Measurements from ENCODE around the gene CPVL. TPM values are rescaled to one million over a fixed set of nuclear protein-coding genes. Genes with fewer than 3 reads are reported as not detected.

CPVL gene
- total RNA-seq, 2 donors from 2014 or later, result 4.0 to 17.9 TPM

- Histone ChIP-seq H3K4me1 (peaks cover 57% of the 10 kb centered on the region), H3K36me3 (replicated peaks in 1 of 2; ENCODE audit: insufficient read depth in 1 of 2, low read depth in 2 of 2) (no peaks in the 10 kb centered on the region), H3K27ac (peak overlapping the region; percentile 90 to 99 (median 94)), H3K4me3 (no peak overlapping the region), H3K9me3 (no peaks in the 10 kb centered on the region), H3K27me3 (no peaks in the 10 kb centered on the region)
- WGBS, 2 donors, result 46 to 55% methylated on average over 8 of the region's 8 CpGs
- ATAC-seq (no peak), DNase-seq (peak; percentile 44 to 59 (median 46))
- intact Hi-C loops (cut with DNase I), result no loop called here
- TF ChIP-seq, protein P1, sequence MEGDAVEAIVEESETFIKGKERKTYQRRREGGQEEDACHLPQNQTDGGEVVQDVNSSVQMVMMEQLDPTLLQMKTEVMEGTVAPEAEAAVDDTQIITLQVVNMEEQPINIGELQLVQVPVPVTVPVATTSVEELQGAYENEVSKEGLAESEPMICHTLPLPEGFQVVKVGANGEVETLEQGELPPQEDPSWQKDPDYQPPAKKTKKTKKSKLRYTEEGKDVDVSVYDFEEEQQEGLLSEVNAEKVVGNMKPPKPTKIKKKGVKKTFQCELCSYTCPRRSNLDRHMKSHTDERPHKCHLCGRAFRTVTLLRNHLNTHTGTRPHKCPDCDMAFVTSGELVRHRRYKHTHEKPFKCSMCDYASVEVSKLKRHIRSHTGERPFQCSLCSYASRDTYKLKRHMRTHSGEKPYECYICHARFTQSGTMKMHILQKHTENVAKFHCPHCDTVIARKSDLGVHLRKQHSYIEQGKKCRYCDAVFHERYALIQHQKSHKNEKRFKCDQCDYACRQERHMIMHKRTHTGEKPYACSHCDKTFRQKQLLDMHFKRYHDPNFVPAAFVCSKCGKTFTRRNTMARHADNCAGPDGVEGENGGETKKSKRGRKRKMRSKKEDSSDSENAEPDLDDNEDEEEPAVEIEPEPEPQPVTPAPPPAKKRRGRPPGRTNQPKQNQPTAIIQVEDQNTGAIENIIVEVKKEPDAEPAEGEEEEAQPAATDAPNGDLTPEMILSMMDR (IDR thresholded peaks at IDR 0.05), result no peak
- no peak for TF ChIP-seq POLR2A (IDR thresholded peaks at IDR 0.05)
Measured at GRCh38 chr7:29192811-29193210, 46.5 kb upstream of the CPVL start.

DNA sequence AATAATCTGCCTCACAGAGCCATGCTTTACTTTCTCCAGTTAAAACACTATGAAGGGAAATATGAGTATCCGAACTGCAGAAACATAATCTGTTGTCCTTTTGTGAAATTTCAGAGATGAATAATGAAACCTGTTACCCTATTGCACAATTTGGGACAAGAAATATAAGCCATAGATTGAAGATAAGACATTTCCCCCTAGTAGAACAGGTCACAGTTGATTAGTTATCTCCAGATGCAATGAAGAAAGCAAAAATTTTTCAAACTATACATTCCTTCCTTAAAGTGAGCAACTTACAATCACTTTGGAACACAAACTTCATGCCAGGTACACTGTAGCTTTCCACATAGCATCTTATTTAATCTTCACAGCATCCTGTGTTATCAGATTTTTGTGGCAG lies 46.0 kb upstream of the CPVL start:
- TF ChIP-seq, protein P1 (IDR thresholded peaks at IDR 0.05), result no peak
- TF ChIP-seq POLR2A (IDR thresholded peaks at IDR 0.05), result no peak

DNA sequence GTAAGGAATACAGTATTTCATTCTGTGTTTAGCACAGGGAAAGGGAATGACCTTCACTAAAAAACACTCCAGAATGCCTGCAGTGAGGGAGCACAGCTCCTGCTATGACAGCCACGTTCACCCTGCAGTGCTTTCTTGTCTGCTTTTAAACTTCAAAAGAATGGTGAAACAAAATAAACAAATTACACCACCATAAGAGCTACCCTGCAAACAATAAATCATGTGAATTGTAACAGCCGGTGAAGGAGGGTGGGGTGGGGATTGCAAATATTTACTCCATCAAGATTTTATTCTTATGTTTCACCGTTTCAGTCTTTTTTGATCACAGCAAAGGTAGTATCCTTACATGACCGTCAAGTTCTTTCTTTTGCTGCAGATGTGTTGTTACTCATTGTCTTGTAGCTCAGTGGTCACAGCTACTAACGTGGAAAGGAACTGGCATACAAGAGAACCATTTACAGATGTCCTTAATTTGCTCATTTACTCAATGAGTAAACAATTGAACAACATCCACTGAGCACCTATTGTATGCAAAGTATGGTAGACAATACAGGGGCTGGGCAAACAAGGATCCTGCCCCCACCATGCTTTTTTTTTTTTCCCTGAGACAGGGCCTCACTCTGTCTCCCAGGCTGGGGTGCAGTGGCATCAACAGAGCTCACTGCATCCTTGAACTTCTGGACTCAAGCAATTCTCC lies 44.2 kb upstream of the CPVL start:
- peak; percentile 75 for ATAC-seq
- Histone ChIP-seq H3K9me3 (no peaks in the 10 kb centered on the region), H3K4me3 (no peak overlapping the region), H3K36me3 (replicated peaks in 1 of 2; ENCODE audit: insufficient read depth in 1 of 2, low read depth in 2 of 2) (no peaks in the 10 kb centered on the region), H3K27ac (peak overlapping the region; percentile 93 to 99 (median 95)), H3K27me3 (no peaks in the 10 kb centered on the region), H3K4me1 (peaks cover 45% of the 10 kb centered on the region)
- 13 to 21% methylated on average over 5 of the region's 5 CpGs for WGBS, 2 donors
- DNase-seq, result peak; percentile 76 to 85 (median 82)
- TF ChIP-seq POLR2A (IDR thresholded peaks at IDR 0.05), result peak in 2 of 3 donors; percentile 76 to 82
- TF ChIP-seq, protein P1 (IDR thresholded peaks at IDR 0.05), result no peak
- intact Hi-C loops (cut with DNase I), result no loop called here

More for the DNA sequence above, 46.0 kb upstream of the CPVL start:
- 48 to 73% methylated on average over 1 of the region's 1 CpG for WGBS, 2 donors
- intact Hi-C loops (cut with DNase I), result no loop called here
- H3K4me3 ChIP-seq, result no peak overlapping the region
- H3K27ac ChIP-seq, result peak overlapping the region; percentile 90 to 99 (median 94)
- DNase-seq (no peak), ATAC-seq (no peak)
- H3K27me3 ChIP-seq, result no peaks in the 10 kb centered on the region
- H3K4me1 ChIP-seq, result peaks cover 52% of the 10 kb centered on the region
- no peaks in the 10 kb centered on the region for H3K36me3 ChIP-seq (replicated peaks in 1 of 2; ENCODE audit: insufficient read depth in 1 of 2, low read depth in 2 of 2)
- no peaks in the 10 kb centered on the region for H3K9me3 ChIP-seq

GRCh38 chr7:29189743-29190201 lies 43.4 kb upstream of the CPVL start:
- Histone ChIP-seq H3K27ac (peak overlapping the region; percentile 93 to 99 (median 95)), H3K36me3 (replicated peaks in 1 of 2; ENCODE audit: insufficient read depth in 1 of 2, low read depth in 2 of 2) (no peaks in the 10 kb centered on the region), H3K27me3 (no peaks in the 10 kb centered on the region), H3K9me3 (no peaks in the 10 kb centered on the region), H3K4me3 (no peak overlapping the region), H3K4me1 (peaks cover 45% of the 10 kb centered on the region)
- intact Hi-C loops (cut with DNase I), result no loop called here
- WGBS, 2 donors, result 8 to 12% methylated on average over 7 to 16 of the region's 16 CpGs
- peak; percentile 69 for ATAC-seq
- peak; percentile 80 to 88 (median 84) for DNase-seq
- no peak for TF ChIP-seq POLR2A (IDR thresholded peaks at IDR 0.05)
- TF ChIP-seq, protein P1 (IDR thresholded peaks at IDR 0.05), result peak; percentile 75 to 94 (median 89)

DNA sequence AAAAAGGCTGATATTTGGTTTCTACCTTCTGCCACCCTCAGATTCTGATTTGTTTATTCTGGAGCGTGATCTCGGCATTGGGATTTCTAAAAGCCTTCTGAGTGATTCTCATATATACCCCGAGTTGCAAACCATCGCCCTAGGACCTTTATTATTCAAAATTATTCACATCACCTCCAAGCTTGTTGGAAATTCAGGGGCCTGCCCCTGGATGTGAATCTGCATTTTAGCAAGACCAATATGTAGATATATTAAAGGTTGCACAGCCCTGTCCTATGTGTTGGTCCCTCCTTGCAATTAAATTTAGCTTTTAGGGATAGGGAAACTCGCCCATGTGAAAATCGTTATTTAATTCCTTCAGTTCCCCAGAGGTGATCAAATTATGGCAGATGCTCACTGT lies 39.3 kb upstream of the CPVL start:
- Histone ChIP-seq H3K27me3 (no peaks in the 10 kb centered on the region), H3K27ac (no peak overlapping the region), H3K9me3 (no peaks in the 10 kb centered on the region), H3K4me3 (no peak overlapping the region), H3K36me3 (replicated peaks in 1 of 2; ENCODE audit: insufficient read depth in 1 of 2, low read depth in 2 of 2) (no peaks in the 10 kb centered on the region), H3K4me1 (peaks cover 18% of the 10 kb centered on the region)
- ATAC-seq, result no peak
- TF ChIP-seq, protein P1 (IDR thresholded peaks at IDR 0.05), result no peak
- TF ChIP-seq POLR2A (IDR thresholded peaks at IDR 0.05), result no peak
- intact Hi-C loops (cut with DNase I), result no loop called here
- WGBS, 2 donors, result 86 to 88% methylated on average over 6 of the region's 6 CpGs
- no peak for DNase-seq

All from body of pancreas (tissue), 4 donors.